Measurements from ENCODE around the gene SLC35D1. TPM values are rescaled to one million over a fixed set of nuclear protein-coding genes. Genes with fewer than 3 reads are reported as not detected.
"Not testable (repeated sequence)": the region's sequence is repeated elsewhere in the genome, so short reads cannot be mapped to it uniquely, and the experiment has no call there.

Gene SLC35D1
- polyA plus RNA-seq, 1 donor (not counting 4 experiments of a cell fraction or from before 2014, with no cell fraction given): 12.2 TPM

DNA sequence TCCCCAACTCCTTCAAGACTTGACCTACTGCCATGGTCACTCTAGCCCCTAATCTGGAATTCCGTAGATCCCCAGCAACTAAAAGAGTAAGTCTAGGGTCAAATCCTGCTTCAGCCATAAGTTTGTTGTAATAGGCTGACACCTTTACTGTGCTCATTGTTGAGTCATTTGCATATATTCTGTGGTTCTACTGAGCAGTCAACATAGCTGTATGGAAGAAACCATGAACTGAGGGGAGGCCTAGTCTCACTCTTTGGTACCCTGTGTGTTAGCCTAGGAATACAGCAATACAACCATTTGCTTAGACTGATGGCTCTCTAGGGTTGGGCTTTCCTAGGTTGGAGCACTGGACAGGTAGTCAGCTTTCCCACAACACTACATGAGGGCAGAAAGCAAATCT lies 23.6 kb upstream of the SLC35D1 start:
- H3K9me3 ChIP-seq (ENCODE audit: control insufficient read depth, low read depth, low read length): no peaks in the 10 kb centered on the region
- no peak overlapping the region for H3K4me3 ChIP-seq (ENCODE audit: control insufficient read depth in 2 of 3, extremely low read depth in 1 of 3, insufficient read depth in 2 of 3, low read depth in 1 of 3, low read length in 3 of 3)
- no peak overlapping the region for H2AFZ ChIP-seq (ENCODE audit: control insufficient read depth, low read length)
- H3K9ac ChIP-seq (ENCODE audit: control insufficient read depth, extremely low read depth, insufficient read depth, low read length): no peak overlapping the region
- FAIRE-seq (no peak), DNase-seq (ENCODE audit: low read depth, low spot score) (no peak)
- no peak for TF ChIP-seq EZH2 (IDR thresholded peaks at IDR 0.05; ENCODE audit: low read length)
- TF ChIP-seq, protein P1, sequence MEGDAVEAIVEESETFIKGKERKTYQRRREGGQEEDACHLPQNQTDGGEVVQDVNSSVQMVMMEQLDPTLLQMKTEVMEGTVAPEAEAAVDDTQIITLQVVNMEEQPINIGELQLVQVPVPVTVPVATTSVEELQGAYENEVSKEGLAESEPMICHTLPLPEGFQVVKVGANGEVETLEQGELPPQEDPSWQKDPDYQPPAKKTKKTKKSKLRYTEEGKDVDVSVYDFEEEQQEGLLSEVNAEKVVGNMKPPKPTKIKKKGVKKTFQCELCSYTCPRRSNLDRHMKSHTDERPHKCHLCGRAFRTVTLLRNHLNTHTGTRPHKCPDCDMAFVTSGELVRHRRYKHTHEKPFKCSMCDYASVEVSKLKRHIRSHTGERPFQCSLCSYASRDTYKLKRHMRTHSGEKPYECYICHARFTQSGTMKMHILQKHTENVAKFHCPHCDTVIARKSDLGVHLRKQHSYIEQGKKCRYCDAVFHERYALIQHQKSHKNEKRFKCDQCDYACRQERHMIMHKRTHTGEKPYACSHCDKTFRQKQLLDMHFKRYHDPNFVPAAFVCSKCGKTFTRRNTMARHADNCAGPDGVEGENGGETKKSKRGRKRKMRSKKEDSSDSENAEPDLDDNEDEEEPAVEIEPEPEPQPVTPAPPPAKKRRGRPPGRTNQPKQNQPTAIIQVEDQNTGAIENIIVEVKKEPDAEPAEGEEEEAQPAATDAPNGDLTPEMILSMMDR (optimal IDR thresholded peaks at IDR 0.05 in 1 of 3, IDR thresholded peaks at IDR 0.05 in 1 of 3, conservative IDR thresholded peaks at IDR 0.05 in 1 of 3; ENCODE audit: extremely low read depth in 1 of 3, insufficient read depth in 2 of 3, low read length in 3 of 3): no peak
- H3K36me3 ChIP-seq (ENCODE audit: control insufficient read depth in 2 of 2, extremely low read depth in 1 of 2, insufficient read depth in 2 of 2, low read length in 2 of 2): no peaks in the 10 kb centered on the region
- no peak overlapping the region for H3K4me2 ChIP-seq (ENCODE audit: control insufficient read depth, extremely low read depth, insufficient read depth, low read depth, low read length)
- no peaks in the 10 kb centered on the region for H3K9me1 ChIP-seq (ENCODE audit: control insufficient read depth, extremely low read depth, insufficient read depth, low read length)
- no peaks in the 10 kb centered on the region for H3K27me3 ChIP-seq (ENCODE audit: control insufficient read depth, extremely low read depth, insufficient read depth, low read length)
- H4K20me1 ChIP-seq (ENCODE audit: control insufficient read depth, extremely low read depth, insufficient read depth, low read length): no peaks in the 10 kb centered on the region
- dilution Hi-C loops (cut with MboI; ENCODE audit: extremely low pct_ligation_motif_present, low sequenced_read_pairs): no loop called here
- no peaks in the 10 kb centered on the region for H3K79me2 ChIP-seq (ENCODE audit: control insufficient read depth, insufficient read depth, low read length)
- no peak overlapping the region for H3K27ac ChIP-seq (ENCODE audit: control insufficient read depth, insufficient read depth, low read length)
- no peaks in the 10 kb centered on the region for H3K4me1 ChIP-seq (ENCODE audit: control insufficient read depth, extremely low read depth, insufficient read depth, low read length)

DNA sequence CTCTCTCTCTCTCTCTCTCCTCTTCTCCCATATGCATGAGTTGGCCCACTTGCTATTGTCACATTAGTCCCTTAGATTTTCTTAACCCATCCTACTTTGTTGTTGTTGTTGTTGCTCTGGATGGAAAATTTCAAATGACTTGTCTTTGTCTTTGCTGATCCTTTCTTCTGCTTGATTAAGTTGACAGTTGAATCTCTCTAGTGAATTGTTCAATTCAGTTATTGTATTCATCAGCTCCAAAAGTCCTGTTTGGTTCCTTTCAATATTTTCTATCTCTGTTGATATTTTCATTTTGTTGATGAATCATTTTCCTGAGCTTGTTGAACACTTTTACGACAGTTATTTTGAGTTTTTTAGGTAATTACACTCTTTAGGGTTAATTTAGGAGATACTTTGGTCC lies 18.8 kb upstream of the SLC35D1 start:
- Histone ChIP-seq H3K4me3 (ENCODE audit: control insufficient read depth in 2 of 3, extremely low read depth in 1 of 3, insufficient read depth in 2 of 3, low read depth in 1 of 3, low read length in 3 of 3) (no peak overlapping the region), H3K79me2 (ENCODE audit: control insufficient read depth, insufficient read depth, low read length) (no peaks in the 10 kb centered on the region), H3K9me1 (ENCODE audit: control insufficient read depth, extremely low read depth, insufficient read depth, low read length) (no peaks in the 10 kb centered on the region), H4K20me1 (ENCODE audit: control insufficient read depth, extremely low read depth, insufficient read depth, low read length) (no peaks in the 10 kb centered on the region), H3K9me3 (ENCODE audit: control insufficient read depth, low read depth, low read length) (peaks cover 2% of the 10 kb centered on the region), H3K9ac (ENCODE audit: control insufficient read depth, extremely low read depth, insufficient read depth, low read length) (no peak overlapping the region), H3K4me1 (ENCODE audit: control insufficient read depth, extremely low read depth, insufficient read depth, low read length) (no peaks in the 10 kb centered on the region), H3K27me3 (ENCODE audit: control insufficient read depth, extremely low read depth, insufficient read depth, low read length) (no peaks in the 10 kb centered on the region), H3K4me2 (ENCODE audit: control insufficient read depth, extremely low read depth, insufficient read depth, low read depth, low read length) (no peak overlapping the region), H3K27ac (ENCODE audit: control insufficient read depth, insufficient read depth, low read length) (no peak overlapping the region), H2AFZ (ENCODE audit: control insufficient read depth, low read length) (no peak overlapping the region), H3K36me3 (ENCODE audit: control insufficient read depth in 2 of 2, extremely low read depth in 1 of 2, insufficient read depth in 2 of 2, low read length in 2 of 2) (no peaks in the 10 kb centered on the region)
- FAIRE-seq (no peak), DNase-seq (ENCODE audit: low read depth, low spot score) (no peak)
- TF ChIP-seq, protein P1 (optimal IDR thresholded peaks at IDR 0.05 in 1 of 3, IDR thresholded peaks at IDR 0.05 in 1 of 3, conservative IDR thresholded peaks at IDR 0.05 in 1 of 3; ENCODE audit: extremely low read depth in 1 of 3, insufficient read depth in 2 of 3, low read length in 3 of 3): no peak
- TF ChIP-seq EZH2 (IDR thresholded peaks at IDR 0.05; ENCODE audit: low read length): no peak
- dilution Hi-C loops (cut with MboI; ENCODE audit: extremely low pct_ligation_motif_present, low sequenced_read_pairs): no loop called here

DNA sequence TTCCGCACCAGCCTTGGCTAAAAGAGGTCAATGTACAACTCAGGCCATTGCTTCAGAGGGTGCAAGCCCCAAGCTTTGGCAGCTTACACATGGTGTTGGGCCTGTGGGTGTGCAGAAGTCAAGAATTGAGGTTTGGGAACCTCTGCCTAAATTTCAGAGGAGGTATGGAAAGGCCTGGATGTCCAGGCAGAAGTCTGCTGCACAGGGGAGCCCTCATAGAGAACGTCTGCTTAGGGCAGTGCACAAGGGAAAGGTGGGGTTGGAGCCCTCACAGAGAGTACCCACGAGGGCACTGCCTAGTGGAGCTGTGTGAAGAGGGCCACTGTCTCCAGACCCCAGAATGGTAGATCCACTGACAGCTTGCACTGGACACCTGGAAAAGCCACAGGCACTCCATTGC lies 13.7 kb upstream of the SLC35D1 start:
- dilution Hi-C loops (cut with MboI; ENCODE audit: extremely low pct_ligation_motif_present, low sequenced_read_pairs); H3K27me3 ChIP-seq (ENCODE audit: control insufficient read depth, extremely low read depth, insufficient read depth, low read length); H3K9me3 ChIP-seq (ENCODE audit: control insufficient read depth, low read depth, low read length); H3K79me2 ChIP-seq (ENCODE audit: control insufficient read depth, insufficient read depth, low read length); H3K4me2 ChIP-seq (ENCODE audit: control insufficient read depth, extremely low read depth, insufficient read depth, low read depth, low read length); H4K20me1 ChIP-seq (ENCODE audit: control insufficient read depth, extremely low read depth, insufficient read depth, low read length); H3K4me3 ChIP-seq (ENCODE audit: control insufficient read depth in 2 of 3, extremely low read depth in 1 of 3, insufficient read depth in 2 of 3, low read depth in 1 of 3, low read length in 3 of 3); H3K27ac ChIP-seq (ENCODE audit: control insufficient read depth, insufficient read depth, low read length); H3K4me1 ChIP-seq (ENCODE audit: control insufficient read depth, extremely low read depth, insufficient read depth, low read length); H3K9me1 ChIP-seq (ENCODE audit: control insufficient read depth, extremely low read depth, insufficient read depth, low read length); H3K36me3 ChIP-seq (ENCODE audit: control insufficient read depth in 2 of 2, extremely low read depth in 1 of 2, insufficient read depth in 2 of 2, low read length in 2 of 2); FAIRE-seq; H2AFZ ChIP-seq (ENCODE audit: control insufficient read depth, low read length); H3K9ac ChIP-seq (ENCODE audit: control insufficient read depth, extremely low read depth, insufficient read depth, low read length); DNase-seq (ENCODE audit: low read depth, low spot score): not testable (repeated sequence)

Measured in keratinocyte (primary cell).